Endodermal cell (in vitro differentiated cells): Measurements from ENCODE around the gene RSBN1. TPM values are rescaled to one million over a fixed set of nuclear protein-coding genes. Genes with fewer than 3 reads are reported as not detected.

Experiments used
- DNase-seq: peaks from one replicate; pipeline ENCODE4 v3.0.0-alpha.2; 2017
- H3K27ac ChIP-seq: 2 replicates; pipeline ENCODE4 v1.5.1; 2013; ENCODE audit warnings: mild to moderate bottlenecking, low read depth, low read length, moderate library complexity
- H3K27me3 ChIP-seq: 2 replicates; pipeline ENCODE4 v1.6.1; 2013; ENCODE audit warnings: mild to moderate bottlenecking, low read length, moderate library complexity; ENCODE audit not compliant: insufficient read depth, control insufficient read depth, poor library complexity, severe bottlenecking
- H3K36me3 ChIP-seq: 2 replicates; pipeline ENCODE4 v1.7.0; 2013; ENCODE audit warnings: mild to moderate bottlenecking, low read length, moderate library complexity; ENCODE audit not compliant: control insufficient read depth, insufficient read depth
- H3K4me1 ChIP-seq: one replicate; pipeline ENCODE4 v1.7.0; 2013; ENCODE audit warnings: low read length; ENCODE audit not compliant: control insufficient read depth, insufficient read depth
- H3K4me3 ChIP-seq: 2 replicates; pipeline ENCODE4 v1.5.1; 2013; ENCODE audit warnings: mild to moderate bottlenecking, low read length, moderate library complexity
- H3K9ac ChIP-seq: 2 replicates; pipeline ENCODE4 v1.6.1; 2013; ENCODE audit warnings: mild to moderate bottlenecking, low read length, moderate library complexity; ENCODE audit not compliant: poor library complexity, severe bottlenecking; ENCODE audit errors: extremely low read depth
- H3K9me3 ChIP-seq: 2 replicates; pipeline ENCODE4 v1.6.1; 2013; ENCODE audit warnings: mild to moderate bottlenecking, low read length, moderate library complexity; ENCODE audit not compliant: control insufficient read depth
- H3K27ac Mint-ChIP-seq: 2 replicates; pipeline ENCODE4 v1.8.0; 2020; ENCODE audit warnings: mixed read lengths
- H3K27me3 Mint-ChIP-seq: 2 replicates; pipeline ENCODE4 v1.8.0; 2021; ENCODE audit warnings: mild to moderate bottlenecking, mixed read lengths; ENCODE audit not compliant: insufficient read depth
- H3K36me3 Mint-ChIP-seq: 2 replicates; pipeline ENCODE4 v1.8.0; 2020; ENCODE audit warnings: low read depth, mixed read lengths
- H3K4me1 Mint-ChIP-seq: 2 replicates; pipeline ENCODE4 v1.8.0; 2020; ENCODE audit warnings: mixed read lengths
- H3K4me3 Mint-ChIP-seq: 2 replicates; pipeline ENCODE4 v1.8.0; 2020; ENCODE audit warnings: mild to moderate bottlenecking, moderate library complexity, mixed read lengths
- H3K9me3 Mint-ChIP-seq: 2 replicates; pipeline ENCODE4 v1.8.0; 2020; ENCODE audit warnings: mild to moderate bottlenecking, mixed read lengths
- CTCF ChIP-seq: fragments of 200-600 bp; sonication (generic); conservative IDR thresholded peaks from 2 replicates; pipeline ENCODE4 v1.5.0; 2021; ENCODE audit warnings: antibody characterized with exemption, mild to moderate bottlenecking
- WGBS, 2 experiments: methylation state at CpG; one replicate each; pipeline versions ENCODE4 v1.1.5 to v1.1.7; 2013; ENCODE audit warnings: missing lambda C conversion rate in 2 of 2, mixed read lengths in 1 of 2; ENCODE audit not compliant: insufficient coverage in 1 of 2, insufficient read length in 1 of 2; 5-methylcytosine and 5-hydroxymethylcytosine counted together
- total RNA-seq, 2 donors: library from RNA; stranded (reverse); fragmentation: NEBNext Ultra II Directional in 1 of 2; extraction: Animal tissue kit (Norgen Biotek cat#: 25700) in 1 of 2; gene quantifications; 2 replicates in 1 of 2; 3 replicates in 1 of 2; pipeline ENCODE4 v1.2.1, GENCODE V29; 2021

The RSBN1 gene
- total RNA-seq, 2 donors from 2014 or later = 13.7 to 17.5 TPM

- no peak overlapping the region for H3K27ac ChIP-seq
- TF ChIP-seq CTCF = no peak
- H3K27me3 Mint-ChIP-seq = no peaks in the 10 kb centered on the region
- no peaks in the 10 kb centered on the region for H3K9me3 Mint-ChIP-seq
- no peak for DNase-seq
- no peaks in the 10 kb centered on the region for H3K9me3 ChIP-seq
- no peaks in the 10 kb centered on the region for H3K36me3 ChIP-seq
- no peaks in the 10 kb centered on the region for H3K27me3 ChIP-seq
- H3K27ac Mint-ChIP-seq = no peak overlapping the region
- no peak overlapping the region for H3K4me3 Mint-ChIP-seq
- no peaks in the 10 kb centered on the region for H3K4me1 Mint-ChIP-seq
- WGBS, 2 experiments = 82% methylated on average over 1 of the region's 2 CpGs; no CpG with 5 or more reads in 1 of the 2 experiments
- H3K4me1 ChIP-seq = no peaks in the 10 kb centered on the region
- H3K36me3 Mint-ChIP-seq = no peaks in the 10 kb centered on the region
- no peak overlapping the region for H3K4me3 ChIP-seq
- H3K9ac ChIP-seq = no peak overlapping the region
These were observed 6.3 kb upstream of the RSBN1 start for GRCh38 chr1:113818578-113818977.

- Histone ChIP-seq H3K36me3 (peaks cover 3% of the 10 kb centered on the region), H3K9ac (no peak overlapping the region), H3K27me3 (no peaks in the 10 kb centered on the region), H3K9me3 (no peaks in the 10 kb centered on the region), H3K4me1 (no peaks in the 10 kb centered on the region), H3K4me3 (no peak overlapping the region), H3K27ac (no peak overlapping the region)
- H3K27me3 Mint-ChIP-seq = no peaks in the 10 kb centered on the region
- peak overlapping the region; percentile 77 for H3K4me3 Mint-ChIP-seq
- 94 to 98% methylated on average over 14 to 15 of the region's 15 CpGs for WGBS, 2 experiments
- DNase-seq = no peak
- peaks cover 5% of the 10 kb centered on the region for H3K36me3 Mint-ChIP-seq
- H3K27ac Mint-ChIP-seq = peak overlapping the region; percentile 75
- no peak for TF ChIP-seq CTCF
- H3K4me1 Mint-ChIP-seq = peaks cover 12% of the 10 kb centered on the region
- H3K9me3 Mint-ChIP-seq = no peaks in the 10 kb centered on the region
These were observed 942 bp upstream of the RSBN1 start for GRCh38 chr1:113813218-113813617.

- no peaks in the 10 kb centered on the region for H3K27me3 ChIP-seq
- H3K9me3 Mint-ChIP-seq = no peaks in the 10 kb centered on the region
- H3K27ac Mint-ChIP-seq = peak overlapping the region; percentile 81
- no peaks in the 10 kb centered on the region for H3K9me3 ChIP-seq
- TF ChIP-seq CTCF = no peak
- H3K36me3 Mint-ChIP-seq = peaks cover 5% of the 10 kb centered on the region
- peaks cover 12% of the 10 kb centered on the region for H3K4me1 Mint-ChIP-seq
- WGBS, 2 experiments = 44 to 52% methylated on average over 11 to 12 of the region's 13 CpGs
- no peak for DNase-seq
- H3K4me3 ChIP-seq = peak overlapping the region; percentile 98
- H3K9ac ChIP-seq = peak overlapping the region; percentile 51
- peak overlapping the region; percentile 77 for H3K4me3 Mint-ChIP-seq
- H3K27ac ChIP-seq = peak overlapping the region; percentile 81
- H3K36me3 ChIP-seq = peaks cover 3% of the 10 kb centered on the region
- H3K4me1 ChIP-seq = no peaks in the 10 kb centered on the region
- H3K27me3 Mint-ChIP-seq = no peaks in the 10 kb centered on the region
These were observed 422 bp upstream of the RSBN1 start for GRCh38 chr1:113812661-113813135.
